Measurements from ENCODE around the gene RLF. TPM values are rescaled to one million over a fixed set of nuclear protein-coding genes. Genes with fewer than 3 reads are reported as not detected.

RLF gene
- total RNA-seq, 4 donors from 2014 or later = 7.9 to 21.0 (median 12.4) TPM

GRCh38 chr1:40224040-40224439, 62.9 kb downstream of the RLF start:
- H3K27ac ChIP-seq = no peak overlapping the region

GRCh38 chr1:40226192-40226591, 65.0 kb downstream of the RLF start:
- H3K27ac ChIP-seq = no peak overlapping the region

More at GRCh38 chr1:40224040-40224439, 62.9 kb downstream of the RLF start:
- no peak for DNase-seq
- no peaks in the 10 kb centered on the region for H3K9me3 ChIP-seq
- intact Hi-C loops (cut with DNase I) = no loop called here
- WGBS, 2 donors = 60 to 88% methylated on average over 6 of the region's 6 CpGs
- TF ChIP-seq POLR2A (IDR thresholded peaks at IDR 0.05) (no peak), CTCF (IDR thresholded peaks at IDR 0.05) (no peak)
- H3K27me3 ChIP-seq = no peaks in the 10 kb centered on the region
- no peaks in the 10 kb centered on the region for H3K4me1 ChIP-seq
- peaks cover 0 to 85% (median 0%) of the 10 kb centered on the region in 3 donors for H3K36me3 ChIP-seq
- H3K4me3 ChIP-seq = no peak overlapping the region

GRCh38 chr1:40232444-40232843, 71.3 kb downstream of the RLF start:
- H3K36me3 ChIP-seq = peaks cover 0 to 99% (median 32%) of the 10 kb centered on the region in 3 donors
- no peaks in the 10 kb centered on the region for H3K9me3 ChIP-seq
- no peak for DNase-seq
- H3K4me3 ChIP-seq = no peak overlapping the region
- TF ChIP-seq POLR2A (IDR thresholded peaks at IDR 0.05) = no peak
- TF ChIP-seq CTCF (IDR thresholded peaks at IDR 0.05) = no peak
- no peaks in the 10 kb centered on the region for H3K4me1 ChIP-seq
- intact Hi-C loops (cut with DNase I) = no loop called here
- H3K27me3 ChIP-seq = no peaks in the 10 kb centered on the region
- WGBS, 2 donors = 89% methylated on average over 4 of the region's 4 CpGs
- H3K27ac ChIP-seq = no peak overlapping the region

More at GRCh38 chr1:40226192-40226591, 65.0 kb downstream of the RLF start:
- no peak for DNase-seq
- no peaks in the 10 kb centered on the region for H3K4me1 ChIP-seq
- no peak overlapping the region for H3K4me3 ChIP-seq
- intact Hi-C loops (cut with DNase I) = no loop called here
- H3K27me3 ChIP-seq = no peaks in the 10 kb centered on the region
- peaks cover 0 to 92% (median 0%) of the 10 kb centered on the region in 3 donors for H3K36me3 ChIP-seq
- TF ChIP-seq POLR2A (IDR thresholded peaks at IDR 0.05) (no peak), CTCF (IDR thresholded peaks at IDR 0.05) (no peak)
- H3K9me3 ChIP-seq = no peaks in the 10 kb centered on the region
- WGBS, 2 donors = 91 to 94% methylated on average over 3 of the region's 3 CpGs

- no peaks in the 10 kb centered on the region for H3K27me3 ChIP-seq
- no peak for TF ChIP-seq POLR2A (IDR thresholded peaks at IDR 0.05)
- TF ChIP-seq CTCF (IDR thresholded peaks at IDR 0.05) = no peak
- H3K4me3 ChIP-seq = no peak overlapping the region
- 81 to 86% methylated on average over 1 of the region's 1 CpG for WGBS, 2 donors
- no peak overlapping the region for H3K27ac ChIP-seq
- peaks cover 0 to 7% (median 0%) of the 10 kb centered on the region in 3 donors for H3K4me1 ChIP-seq
- no peak for DNase-seq
- intact Hi-C loops (cut with DNase I) = no loop called here
- no peaks in the 10 kb centered on the region for H3K9me3 ChIP-seq
- H3K36me3 ChIP-seq = peaks cover 0 to 51% (median 14%) of the 10 kb centered on the region in 3 donors
Measured at GRCh38 chr1:40239626-40240025, 78.4 kb downstream of the RLF start.

- TF ChIP-seq POLR2A (IDR thresholded peaks at IDR 0.05) (no peak), CTCF (IDR thresholded peaks at IDR 0.05) (no peak)
- WGBS, 2 donors = 87 to 97% methylated on average over 2 of the region's 2 CpGs
- no peaks in the 10 kb centered on the region for H3K27me3 ChIP-seq
Measured at GRCh38 chr1:40240390-40240789, 79.2 kb downstream of the RLF start.

More at GRCh38 chr1:40240390-40240789, 79.2 kb downstream of the RLF start:
- no peak overlapping the region for H3K4me3 ChIP-seq
- DNase-seq = no peak
- no peak overlapping the region for H3K27ac ChIP-seq
- H3K36me3 ChIP-seq = peaks cover 0 to 44% (median 10%) of the 10 kb centered on the region in 3 donors
- no peaks in the 10 kb centered on the region for H3K9me3 ChIP-seq
- intact Hi-C loops (cut with DNase I) = no loop called here
- H3K4me1 ChIP-seq = peaks cover 0 to 7% (median 0%) of the 10 kb centered on the region in 3 donors

Data from esophagus squamous epithelium (tissue), 5 donors.